Raji (cell line): ENCODE measurements around the gene RP2.

Experiments
- POLR2A ChIP-seq: IDR thresholded peaks from 2 replicates; pipeline ENCODE4 v1.6.1; 2011; ENCODE audit warnings: low read depth, low read length, control low read depth; ENCODE audit not compliant: insufficient read depth

The RP2 gene

DNA sequence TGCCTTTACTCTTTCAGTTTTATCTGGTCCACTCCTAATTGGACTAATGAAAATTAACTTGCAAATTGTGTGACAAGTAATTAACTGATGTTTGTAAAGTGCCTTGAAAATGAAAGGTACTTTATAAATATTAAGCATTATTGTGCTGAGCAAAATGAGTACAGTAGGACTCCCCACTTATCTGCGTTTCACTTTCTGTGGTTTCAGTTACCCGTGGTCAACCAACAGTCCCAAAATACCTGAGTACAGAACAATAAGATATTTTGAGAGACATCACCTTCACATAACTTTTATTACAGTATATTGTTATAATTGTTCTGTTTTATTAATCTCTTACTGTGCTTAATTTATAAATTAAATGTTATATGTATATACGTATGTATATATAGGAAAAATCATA is 48.0 kb downstream of the RP2 start:
- TF ChIP-seq POLR2A: no peak

DNA sequence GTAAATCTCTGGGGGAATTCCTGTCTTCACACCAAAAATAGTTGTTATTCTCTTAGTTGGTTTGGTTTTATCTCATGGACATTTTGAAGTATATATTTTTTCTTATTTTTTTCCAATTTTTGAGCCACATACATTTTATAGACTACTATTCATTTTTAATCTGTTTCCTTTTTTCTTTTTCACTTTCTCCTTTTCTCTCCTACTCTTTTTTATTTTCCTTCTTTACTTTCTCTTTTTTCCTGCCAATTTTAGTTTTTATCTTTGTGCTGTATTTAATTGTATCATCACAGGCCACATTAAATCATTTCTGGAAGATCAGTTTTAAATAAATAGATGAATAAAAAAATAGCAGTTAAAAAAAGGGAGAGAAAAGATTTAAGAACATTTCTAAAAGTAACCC is 61.4 kb downstream of the RP2 start:
- TF ChIP-seq POLR2A: no peak

DNA sequence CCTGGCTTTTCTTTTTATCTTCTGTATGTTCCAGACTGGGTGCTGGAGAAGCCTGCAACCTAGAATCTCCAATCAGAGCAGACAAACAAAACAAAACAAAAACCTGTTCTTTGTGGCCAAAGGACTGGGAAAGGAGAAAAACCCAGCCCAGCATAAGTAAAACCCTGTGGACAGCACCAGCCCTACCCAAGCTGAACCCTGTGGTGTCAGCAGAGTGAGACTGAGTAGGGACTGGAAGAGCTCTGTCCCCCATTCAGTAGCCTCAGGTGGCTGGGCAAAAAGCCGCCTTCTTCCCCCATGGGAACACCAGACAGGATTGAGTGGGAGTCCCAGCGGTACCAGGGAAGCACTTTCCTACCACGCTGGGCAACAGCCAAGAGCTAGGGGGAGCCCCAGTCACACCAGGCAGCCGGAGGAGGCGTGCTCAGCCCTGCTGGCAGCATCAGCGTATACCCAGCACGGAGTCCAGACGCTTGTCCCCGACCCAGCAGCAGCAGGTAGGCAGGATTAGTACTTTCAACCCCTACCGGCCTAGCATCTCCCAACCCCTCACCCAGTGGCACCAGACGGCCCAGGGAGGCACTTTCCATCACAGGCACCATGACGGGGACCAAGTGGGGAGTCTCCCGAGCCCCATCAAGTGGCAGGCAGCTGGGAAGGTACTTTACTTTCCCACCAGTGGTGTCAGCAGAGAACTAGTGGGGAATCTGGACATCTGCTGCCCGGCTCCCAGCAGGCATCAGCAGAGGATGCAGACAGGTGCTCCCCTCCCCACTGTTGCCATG is 66.8 kb downstream of the RP2 start:
- TF ChIP-seq POLR2A: no peak

DNA sequence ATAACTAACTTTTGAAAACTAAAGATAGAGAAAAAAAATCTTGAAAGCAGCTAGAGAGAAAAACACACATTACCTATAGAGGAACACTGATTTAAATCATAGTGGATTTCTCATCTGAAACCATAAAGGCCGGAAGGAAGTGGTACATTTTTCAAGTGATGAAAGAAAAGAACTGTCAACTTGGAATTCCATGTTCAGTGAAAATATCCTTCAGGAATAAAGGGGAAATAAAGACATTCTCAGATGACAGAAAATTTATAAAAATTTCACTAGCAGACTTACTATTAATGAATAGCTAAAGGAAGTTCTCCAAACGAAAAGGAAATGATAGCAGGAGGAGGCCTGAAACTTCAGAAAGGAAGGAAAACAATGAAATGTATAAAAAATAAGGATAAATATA is 67.8 kb downstream of the RP2 start:
- no peak for TF ChIP-seq POLR2A

DNA sequence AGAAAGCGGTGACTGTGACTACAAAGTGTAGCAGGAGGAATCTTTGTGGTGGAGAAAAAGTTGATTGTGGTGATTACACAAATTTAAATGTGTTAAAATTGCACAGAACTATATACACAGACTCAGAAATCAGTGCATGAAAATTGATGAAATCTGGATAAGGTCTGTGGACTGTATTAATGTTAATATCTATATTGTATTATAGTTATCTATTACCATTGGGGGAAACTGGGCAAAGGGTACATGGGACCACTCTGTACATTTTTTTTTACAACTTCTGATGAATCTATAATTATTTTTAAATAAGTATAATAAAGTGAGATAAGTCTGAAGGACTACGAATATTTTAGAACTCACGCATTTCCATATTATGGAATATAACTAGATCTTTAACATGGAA is 73.6 kb downstream of the RP2 start:
- no peak for TF ChIP-seq POLR2A

DNA sequence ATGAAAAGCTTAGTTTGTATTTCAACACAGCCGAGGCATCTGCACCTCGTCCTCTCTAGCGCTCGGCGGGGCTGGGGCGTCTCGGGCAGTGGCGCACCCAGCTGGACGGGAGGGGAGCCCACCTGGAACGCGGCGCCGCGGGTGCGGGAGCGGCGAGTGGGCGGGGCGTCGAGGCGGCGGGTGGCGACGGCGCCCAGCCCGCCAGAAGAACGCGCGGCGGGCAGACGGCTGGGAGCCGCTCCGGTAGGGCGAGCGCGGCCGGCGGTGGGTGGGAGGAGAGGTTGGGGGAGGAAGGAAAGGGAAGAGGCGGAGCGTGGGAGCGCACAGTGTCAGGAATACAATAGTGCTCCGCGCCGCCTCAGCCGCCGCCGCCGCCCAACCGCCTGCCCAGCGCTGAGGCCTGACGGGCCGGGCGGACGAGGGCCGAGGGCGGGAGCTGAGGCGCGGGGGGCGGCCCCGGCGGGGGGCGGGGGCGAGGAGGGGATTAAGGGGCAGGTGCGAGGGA is 75.3 kb downstream of the RP2 start, which contains the start of gene JADE3:
Gene JADE3, plus strand, starts transcription at position 324 of the 505 bp plus-strand sequence. CDS start 72,474 bp downstream, outside the sequence.
- no peak; the same call in 1 of the 2 replicates for TF ChIP-seq POLR2A

DNA sequence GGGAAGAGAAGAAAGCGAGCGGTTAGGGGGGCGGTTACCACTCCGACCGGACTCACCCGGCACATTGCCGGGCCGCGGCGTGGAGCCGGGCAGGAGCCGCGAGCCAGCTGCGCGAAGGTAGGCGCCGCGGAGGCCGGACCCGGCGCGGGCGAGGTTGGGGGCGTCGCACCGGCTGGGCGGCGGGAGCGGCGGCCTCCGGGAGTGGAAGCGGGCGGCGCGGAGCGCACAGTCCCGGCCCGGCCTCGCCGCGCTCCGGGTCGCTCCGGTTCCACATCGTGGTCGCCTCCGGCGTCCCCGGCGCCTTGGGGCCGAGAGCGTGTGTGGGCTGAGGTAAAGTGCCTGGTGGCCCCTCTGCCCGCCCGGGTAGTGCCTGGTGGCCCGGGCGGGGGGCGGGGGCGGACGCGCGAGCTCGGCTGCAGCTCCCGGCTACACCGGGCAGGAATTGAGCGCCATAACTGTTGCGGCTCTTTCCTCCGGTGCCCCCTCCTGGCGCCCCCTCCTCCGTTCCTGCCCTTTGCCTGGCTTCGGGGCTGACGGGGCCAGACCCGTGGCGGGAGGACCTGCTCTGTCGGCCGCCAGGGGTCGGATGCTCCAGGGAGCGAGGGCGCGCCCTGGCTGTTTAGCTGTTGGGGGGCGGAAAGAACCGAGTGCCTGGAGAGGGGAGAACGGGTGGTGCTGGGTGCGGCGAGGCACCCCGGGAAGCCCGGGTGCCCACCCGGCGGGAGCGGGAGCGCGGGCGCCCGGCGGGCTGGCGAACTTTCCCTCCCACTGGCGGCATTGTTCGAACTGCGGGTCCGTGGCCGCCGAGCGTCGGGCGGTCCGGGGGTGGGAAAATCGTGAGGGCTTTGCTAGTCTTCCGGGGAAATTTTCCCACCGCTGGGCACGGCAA is 76.0 kb downstream of the RP2 start:
- no peak; the same call in 1 of the 2 replicates for TF ChIP-seq POLR2A

DNA sequence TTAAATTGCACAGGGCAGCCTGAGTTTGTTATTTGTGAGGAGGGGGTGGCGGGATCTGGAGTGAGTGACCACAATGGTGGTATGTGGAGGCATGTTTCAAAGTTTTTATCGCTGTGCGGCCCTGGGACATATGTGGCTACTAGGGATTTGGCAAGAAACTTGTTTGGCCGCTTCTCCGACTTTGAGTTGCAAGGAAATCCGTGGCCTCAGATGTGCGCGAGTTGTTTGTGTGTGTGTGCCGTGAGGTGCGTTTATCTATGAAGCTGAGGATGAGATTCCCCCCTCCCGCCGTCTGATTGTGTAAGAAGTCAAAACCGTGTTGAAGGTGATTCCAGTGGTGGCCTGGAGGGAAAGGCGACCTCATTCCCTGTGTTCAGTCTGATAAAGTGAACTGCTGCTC is 76.8 kb downstream of the RP2 start:
- TF ChIP-seq POLR2A: no peak

DNA sequence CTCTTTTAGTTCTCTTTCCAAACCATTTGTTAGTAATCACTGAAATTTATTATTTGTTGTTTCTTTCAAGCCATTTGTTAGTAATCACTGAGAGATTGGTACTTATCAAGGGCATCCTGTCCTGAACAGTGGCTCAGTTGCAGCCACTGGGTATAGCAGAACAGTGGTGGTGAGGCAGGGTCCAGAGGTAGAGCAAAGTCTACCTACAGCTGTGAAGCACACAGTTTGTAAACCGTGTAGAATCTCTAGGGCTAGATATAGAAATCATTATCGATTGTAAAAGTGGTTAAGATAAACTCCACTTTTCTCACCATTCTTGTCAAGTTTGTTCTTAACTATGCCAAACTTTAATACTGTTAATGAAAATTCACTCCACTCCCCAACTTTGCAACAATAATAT is 79.4 kb downstream of the RP2 start:
- no peak for TF ChIP-seq POLR2A

DNA sequence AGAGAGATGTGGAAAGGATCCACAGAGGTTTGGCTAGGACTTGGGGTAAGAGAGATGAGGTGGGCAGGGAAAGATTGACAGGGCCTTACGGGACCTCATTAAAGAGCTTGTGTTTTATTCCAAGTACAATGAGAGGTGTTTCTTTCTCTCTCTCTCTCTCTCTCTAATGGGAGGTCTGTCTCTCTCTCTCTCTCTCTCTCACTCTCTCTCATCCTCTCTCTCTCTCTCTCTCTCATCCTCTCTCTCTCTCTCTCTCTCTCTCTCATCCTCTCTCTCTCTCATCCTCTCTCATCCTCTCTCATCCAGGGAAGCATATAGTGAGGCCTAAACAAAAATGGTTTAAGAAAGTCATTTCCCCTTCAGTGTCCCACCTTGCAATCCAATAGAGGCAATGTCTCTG is 80.8 kb downstream of the RP2 start:
- TF ChIP-seq POLR2A: no peak

DNA sequence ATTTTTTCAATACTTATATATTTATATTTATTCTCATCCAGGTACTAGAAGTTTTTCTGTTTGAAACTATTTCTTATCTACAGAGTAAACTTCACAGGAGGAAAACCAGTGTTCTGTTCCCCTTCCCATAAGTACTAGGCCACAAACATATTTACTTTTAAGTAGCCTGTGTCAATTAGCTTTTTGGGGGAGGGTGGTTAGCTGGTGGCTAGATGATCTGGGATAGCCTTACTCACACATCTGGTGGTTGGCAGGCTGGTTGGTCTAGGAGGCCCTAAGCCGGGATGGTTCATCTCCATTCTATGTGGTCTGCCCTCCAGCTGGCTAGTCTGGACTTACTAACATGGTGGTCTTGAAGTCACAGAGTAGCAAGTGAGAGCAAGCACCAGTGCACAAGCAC is 81.6 kb downstream of the RP2 start:
- no peak for TF ChIP-seq POLR2A

DNA sequence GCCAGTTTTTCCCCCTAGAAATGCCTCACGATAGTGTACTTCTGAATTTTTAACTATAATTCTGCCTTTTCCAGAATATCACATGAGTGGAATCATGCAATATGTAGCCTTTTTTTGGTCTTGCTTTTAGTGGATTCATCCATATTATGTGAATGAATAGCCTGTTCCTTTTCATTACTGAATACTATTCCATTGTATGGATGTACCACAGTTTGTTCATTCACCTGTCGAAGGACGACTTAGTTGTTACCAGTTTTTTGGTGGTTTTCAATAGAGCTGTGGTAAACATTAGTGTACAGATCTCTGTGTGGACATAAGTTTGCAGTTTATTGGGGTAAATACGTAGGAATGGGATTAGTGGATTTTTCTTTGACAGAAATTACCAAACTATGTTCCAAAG is 83.4 kb downstream of the RP2 start:
- no peak for TF ChIP-seq POLR2A

DNA sequence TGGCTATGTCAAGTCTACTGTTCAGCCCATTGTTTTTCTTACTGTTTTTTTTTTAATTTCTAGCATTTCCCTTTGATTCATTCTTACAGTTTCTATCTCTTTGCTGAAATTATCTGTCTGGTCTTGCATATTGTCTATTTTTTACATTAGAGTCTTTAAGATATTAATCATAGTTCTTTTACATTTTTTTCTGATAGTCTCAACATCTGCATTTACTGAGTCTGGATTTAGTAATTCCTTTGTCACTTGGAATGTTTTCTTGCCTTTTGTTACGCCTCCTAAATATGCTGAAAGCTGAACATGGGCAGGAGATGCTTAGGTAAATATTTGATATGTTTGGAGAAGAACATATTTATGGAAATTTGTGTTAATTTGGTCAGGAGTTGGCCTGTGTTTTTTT is 85.8 kb downstream of the RP2 start:
- TF ChIP-seq POLR2A: no peak

DNA sequence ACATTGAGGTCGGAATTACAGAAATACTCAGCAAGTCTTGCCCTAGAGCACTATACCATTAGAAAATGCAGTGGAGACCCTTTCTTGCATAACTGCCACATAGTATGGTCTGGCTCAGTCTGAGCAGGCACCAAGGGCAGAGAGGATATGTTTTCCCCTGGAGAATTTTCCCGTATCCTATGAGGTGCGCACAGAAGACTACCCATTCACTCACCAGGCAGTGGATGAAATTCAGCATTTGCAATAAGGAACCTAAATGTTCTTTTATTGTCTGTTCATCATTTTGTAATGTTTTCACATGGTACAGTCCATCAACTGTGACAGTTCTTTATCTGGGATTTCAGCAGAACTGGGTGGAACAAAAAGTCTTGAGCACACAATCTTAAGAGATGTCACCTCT is 90.9 kb downstream of the RP2 start:
- TF ChIP-seq POLR2A: no peak

DNA sequence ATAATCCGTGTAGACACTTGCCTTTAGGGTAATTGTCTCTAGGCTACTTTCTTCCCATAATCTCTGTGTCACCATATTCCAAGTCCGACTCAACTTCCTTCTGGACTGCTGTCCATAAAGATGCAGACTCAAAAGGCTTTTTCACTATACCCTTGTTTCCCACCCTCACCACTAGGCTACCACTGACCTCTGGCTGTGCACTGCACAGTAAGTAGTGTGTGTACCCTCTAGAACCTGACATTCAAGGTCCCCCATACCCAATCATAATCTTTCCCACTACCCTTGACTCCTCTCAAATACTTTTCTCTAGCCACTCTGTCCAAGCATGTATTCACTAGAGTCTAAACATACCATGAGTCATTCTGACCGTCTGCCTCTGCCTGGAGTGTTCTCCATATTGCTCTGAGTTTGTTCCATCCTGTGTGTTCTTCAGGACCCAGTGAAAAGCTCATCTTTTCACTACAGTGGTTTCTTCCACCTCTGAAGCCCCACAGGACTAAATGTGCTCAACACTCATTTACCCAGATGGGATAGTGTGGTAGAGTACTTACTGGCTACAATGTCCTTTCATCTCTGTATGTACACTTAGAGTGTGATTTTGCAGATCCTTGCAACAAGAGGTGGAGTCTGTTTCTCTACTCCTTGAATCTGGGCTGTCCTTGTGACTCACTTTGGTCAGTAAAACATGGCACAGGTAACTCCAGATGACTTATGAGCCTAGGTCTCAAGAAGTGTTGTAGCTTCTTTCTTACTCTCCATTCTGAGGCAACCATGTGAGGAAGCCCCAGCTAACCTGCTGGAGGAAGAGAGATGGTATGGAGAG is 92.8 kb downstream of the RP2 start:
- no peak for TF ChIP-seq POLR2A
